Endothelial cell of umbilical vein (primary cell): Measurements from ENCODE around the gene CRTC1. TPM values are rescaled to one million over a fixed set of nuclear protein-coding genes. Genes with fewer than 3 reads are reported as not detected.

Experiments
- BruUV-seq: library from RNA; stranded (reverse); fragments of 400-500 nt; replicated peaks from 2 replicates; lab custom pipeline; 2021; lab: Mats Ljungman, UMichigan
- CTCF ChIA-PET: fragments of 300-600, 350-600 bp; sonication (Branson Sonifier 250); formaldehyde crosslinking; loops from one replicate; lab custom pipeline; 2021; ENCODE audit warnings: antibody characterized with exemption, inconsistent platforms; lab: Charles Lee
- POLR2A ChIA-PET: fragments of 300-600, 350-600 bp; sonication (Branson Sonifier 250); formaldehyde crosslinking; loops from one replicate; lab custom pipeline; 2021; ENCODE audit warnings: antibody characterized with exemption, inconsistent platforms; lab: Charles Lee
- DNase-seq: peaks from one replicate; pipeline ENCODE4 v3.0.0-alpha.2; 2011; ENCODE audit warnings: low read depth, low spot score
- FAIRE-seq: peaks from 2 replicates; lab custom pipeline; 2011; peaks lifted over from hg19 to GRCh38; lab: Jason Lieb, UNC
- H2AFZ ChIP-seq: 2 replicates; pipeline ENCODE4 v1.6.0; 2012; ENCODE audit warnings: low read depth, low read length, control low read depth, inconsistent platforms
- H3K27ac ChIP-seq: 2 replicates; pipeline ENCODE4 v1.5.1; 2011; ENCODE audit warnings: low read depth, mild to moderate bottlenecking, control low read depth, low read length, moderate library complexity; ENCODE audit not compliant: insufficient read depth
- H3K27me3 ChIP-seq, 2 experiments: 2 replicates each; pipeline versions ENCODE4 v1.6.0 to v1.6.1; 2011; ENCODE audit warnings: low read length in 2 of 2, mixed read lengths in 1 of 2; ENCODE audit not compliant: control insufficient read depth in 2 of 2, insufficient read depth in 2 of 2
- H3K36me3 ChIP-seq, 2 experiments: 2 replicates in 1 of 2; 3 replicates in 1 of 2; pipeline ENCODE4 v1.5.1; 2011; ENCODE audit warnings: low read length in 2 of 2, mild to moderate bottlenecking in 1 of 2, moderate library complexity in 1 of 2; ENCODE audit not compliant: control insufficient read depth in 2 of 2, insufficient read depth in 2 of 2; ENCODE audit errors: extremely low read depth in 1 of 2
- H3K4me1 ChIP-seq: 3 replicates; pipeline ENCODE4 v1.5.1; 2011; ENCODE audit warnings: mild to moderate bottlenecking, low read length; ENCODE audit not compliant: control insufficient read depth, insufficient read depth; ENCODE audit errors: extremely low read depth
- H3K4me2 ChIP-seq: 2 replicates; pipeline ENCODE4 v1.6.1; 2011; ENCODE audit warnings: low read length, control low read depth, mixed read lengths; ENCODE audit not compliant: insufficient read depth
- H3K4me3 ChIP-seq, 3 experiments: fragments of 200-600 bp in 1 of 3; sonication (generic), shearing (Covaris generic) in 1 of 3; replicated peaks in 1 of 3; 2 replicates each; pipeline ENCODE4 v1.5.1; 2011 to 2016; ENCODE audit warnings: control low read depth in 3 of 3, low read length in 3 of 3, mild to moderate bottlenecking in 2 of 3, inconsistent platforms in 1 of 3, low read depth in 1 of 3, moderate library complexity in 1 of 3; ENCODE audit not compliant: insufficient read depth in 1 of 3
- H3K79me2 ChIP-seq: 2 replicates; pipeline ENCODE4 v1.6.0; 2012; ENCODE audit warnings: low read length, inconsistent platforms; ENCODE audit not compliant: control insufficient read depth, insufficient read depth
- H3K9ac ChIP-seq: replicated peaks from 2 replicates; pipeline ENCODE3; 2011; ENCODE audit warnings: low read length, control low read depth; ENCODE audit not compliant: insufficient read depth; ENCODE audit errors: extremely low read depth
- H3K9me1 ChIP-seq: replicated peaks from 3 replicates; pipeline ENCODE4 v1.6.0; 2011; ENCODE audit warnings: mild to moderate bottlenecking, low read length; ENCODE audit not compliant: control insufficient read depth, insufficient read depth; ENCODE audit errors: extremely low read depth
- H3K9me3 ChIP-seq: replicated peaks from 2 replicates; pipeline ENCODE4 v1.5.1; 2012; ENCODE audit warnings: low read length, inconsistent platforms; ENCODE audit not compliant: control insufficient read depth, insufficient read depth
- H4K20me1 ChIP-seq: replicated peaks from 2 replicates; pipeline ENCODE3; 2011; ENCODE audit warnings: mild to moderate bottlenecking, low read length; ENCODE audit not compliant: control insufficient read depth, insufficient read depth; ENCODE audit errors: extremely low read depth
- CTCF ChIP-seq, 2 donors: IDR thresholded peaks; 1 replicate in 1 of 2; 2 replicates in 1 of 2; pipeline ENCODE4 v1.5.1; 2011; ENCODE audit warnings: low read length in 2 of 2, mild to moderate bottlenecking in 2 of 2, moderate library complexity in 2 of 2, control low read depth in 1 of 2, inconsistent platforms in 1 of 2, low read depth in 1 of 2; ENCODE audit not compliant: insufficient read depth in 1 of 2; ENCODE audit errors: extremely low read depth in 1 of 2
- EZH2 ChIP-seq: IDR thresholded peaks from 2 replicates; pipeline ENCODE4 v1.6.1; 2012; ENCODE audit warnings: borderline replicate concordance, low read depth, mild to moderate bottlenecking, moderate library complexity, low read length, inconsistent platforms; ENCODE audit not compliant: severe bottlenecking
- FOS ChIP-seq: IDR thresholded peaks from 2 replicates; pipeline ENCODE4 v1.6.1; 2011; ENCODE audit warnings: mild to moderate bottlenecking, low read length, moderate library complexity, borderline replicate concordance; ENCODE audit not compliant: insufficient read depth
- GATA2 ChIP-seq: IDR thresholded peaks from 2 replicates; pipeline ENCODE4 v1.7.0; 2011; ENCODE audit warnings: low read depth, mild to moderate bottlenecking, moderate library complexity, mixed read lengths, low read length; ENCODE audit not compliant: insufficient read length, insufficient read depth
- JUN ChIP-seq: IDR thresholded peaks from 2 replicates; pipeline ENCODE4 v1.6.1; 2011; ENCODE audit warnings: borderline replicate concordance, low read depth; ENCODE audit not compliant: insufficient read length, insufficient read depth
- MAX ChIP-seq: IDR thresholded peaks from 2 replicates; pipeline ENCODE4 v1.6.1; 2011; ENCODE audit not compliant: insufficient read depth, insufficient read length
- MYC ChIP-seq: IDR thresholded peaks from one replicate; pipeline ENCODE4 v1.6.1; 2011; ENCODE audit warnings: mild to moderate bottlenecking, low read depth, low read length
- POLR2A ChIP-seq: IDR thresholded peaks from 2 replicates; pipeline ENCODE4 v1.6.1; 2012; ENCODE audit warnings: low read depth, mild to moderate bottlenecking, control low read depth, low read length
- POLR2AphosphoS5 ChIP-seq: IDR thresholded peaks from 2 replicates; pipeline ENCODE4 v1.6.1; 2012; ENCODE audit warnings: low read depth, mild to moderate bottlenecking, control low read depth, low read length, moderate library complexity; ENCODE audit not compliant: insufficient read depth
- dilution Hi-C: fragments of 300-500 bp; cut with MboI; formaldehyde crosslinking; loops from one replicate; pipeline ENCODE4 v1.15.0; 2019; ENCODE audit warnings: low sequenced_read_pairs; ENCODE audit not compliant: extremely low pct_ligation_motif_present
- intact Hi-C: fragments of 100-400 bp; cut with micrococcal nuclease; formaldehyde crosslinking; loops from one replicate; pipeline ENCODE4 v1.10.0; 2022
- polyA plus RNA-seq, 4 experiments: library from polyadenylated mRNA; depleted of rRNA in 3 of 4; stranded (reverse) in 3 of 4; unstranded in 1 of 4; fragments of >200 nt; gene quantifications; 2 replicates each; pipeline versions ENCODE4 v1.2.1 to v1.2.3, GENCODE V29; 2011 to 2012; ENCODE audit warnings: missing spikeins in 1 of 4
- total RNA-seq: library from RNA; stranded (reverse); gene quantifications from 2 replicates; pipeline ENCODE4 v1.2.3, GENCODE V29; 2021

The CRTC1 gene
- total and polyA plus RNA-seq, 2 donors (not counting 3 experiments of a cell fraction or from before 2014, with no cell fraction given), result 4.2 to 11.4 TPM

GRCh38 chr19:18712981-18713380, 29.5 kb downstream of the CRTC1 start:
- H3K9me1 ChIP-seq, result no peaks in the 10 kb centered on the region
- no peaks in the 10 kb centered on the region for H4K20me1 ChIP-seq
- no peak overlapping the region for H3K9ac ChIP-seq
- H3K79me2 ChIP-seq, result no peaks in the 10 kb centered on the region
- dilution Hi-C loops, result no loop called here
- no peak for TF ChIP-seq CTCF (IDR thresholded peaks at IDR 0.05; ENCODE audit: extremely low read depth in 1 of 2, insufficient read depth in 1 of 2, low read depth in 1 of 2, low read length in 2 of 2)
- no peak for TF ChIP-seq FOS
- TF ChIP-seq POLR2AphosphoS5, result no peak
- no peak for TF ChIP-seq MAX
- no peak for TF ChIP-seq EZH2
- no peak for TF ChIP-seq POLR2A
- no peak for TF ChIP-seq MYC
- no peak for TF ChIP-seq JUN
- no peak for TF ChIP-seq GATA2
- H3K27me3 ChIP-seq, result no peaks in the 10 kb centered on the region
- no peaks in the 10 kb centered on the region for H3K9me3 ChIP-seq
- H3K4me2 ChIP-seq, result no peak overlapping the region
- H2AFZ ChIP-seq, result no peak overlapping the region
- POLR2A ChIA-PET, result no interaction called here
- no TSS peak for BruUV-seq
- DNase-seq, result no peak
- peaks cover 2% of the 10 kb centered on the region for H3K4me1 ChIP-seq
- CTCF ChIA-PET, result no interaction called here
- no peak for FAIRE-seq
- no peaks in the 10 kb centered on the region for H3K36me3 ChIP-seq
- no peak overlapping the region for H3K4me3 ChIP-seq
- intact Hi-C loops, result no loop called here
- no peak overlapping the region for H3K27ac ChIP-seq
